ENCODE results near the gene CST1.
"Not testable (repeated sequence)": the region's sequence is repeated elsewhere in the genome, so short reads cannot be mapped to it uniquely, and the experiment has no call there.

DNA sequence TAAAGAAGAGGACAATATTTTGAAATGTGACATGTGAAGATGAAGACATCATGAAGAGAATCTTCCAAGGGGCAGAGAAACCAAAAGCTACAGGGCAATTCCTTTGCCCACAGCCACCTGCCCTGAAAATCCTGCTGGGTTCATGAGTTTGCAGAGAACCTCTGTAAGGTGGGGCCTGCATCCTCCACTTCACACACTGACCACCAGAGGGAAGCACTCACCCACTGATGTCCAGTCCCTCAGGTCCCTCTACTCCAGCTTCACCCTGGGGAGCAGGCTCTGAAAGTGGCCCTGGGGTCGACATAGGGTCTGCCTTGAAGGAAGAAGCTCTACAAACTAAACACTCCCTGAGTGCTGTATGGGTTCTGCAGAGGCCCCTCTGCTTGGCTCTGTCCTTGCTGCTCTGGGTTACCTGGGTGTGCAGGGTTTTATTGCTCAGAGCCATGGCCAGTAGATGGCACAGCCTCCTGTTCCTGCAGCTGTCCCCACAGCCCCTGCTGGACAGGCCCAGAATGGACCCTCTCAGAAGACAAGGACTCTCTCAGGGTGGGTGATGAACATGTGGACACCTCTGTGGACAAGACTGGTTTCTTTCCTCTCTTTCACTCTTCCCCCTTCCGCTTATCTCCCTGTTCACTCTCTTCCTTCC lies 27.0 kb downstream of the CST1 start:
- not testable (repeated sequence) for TF ChIP-seq POLR2A (IDR thresholded peaks at IDR 0.05)
- TF ChIP-seq, protein P1, sequence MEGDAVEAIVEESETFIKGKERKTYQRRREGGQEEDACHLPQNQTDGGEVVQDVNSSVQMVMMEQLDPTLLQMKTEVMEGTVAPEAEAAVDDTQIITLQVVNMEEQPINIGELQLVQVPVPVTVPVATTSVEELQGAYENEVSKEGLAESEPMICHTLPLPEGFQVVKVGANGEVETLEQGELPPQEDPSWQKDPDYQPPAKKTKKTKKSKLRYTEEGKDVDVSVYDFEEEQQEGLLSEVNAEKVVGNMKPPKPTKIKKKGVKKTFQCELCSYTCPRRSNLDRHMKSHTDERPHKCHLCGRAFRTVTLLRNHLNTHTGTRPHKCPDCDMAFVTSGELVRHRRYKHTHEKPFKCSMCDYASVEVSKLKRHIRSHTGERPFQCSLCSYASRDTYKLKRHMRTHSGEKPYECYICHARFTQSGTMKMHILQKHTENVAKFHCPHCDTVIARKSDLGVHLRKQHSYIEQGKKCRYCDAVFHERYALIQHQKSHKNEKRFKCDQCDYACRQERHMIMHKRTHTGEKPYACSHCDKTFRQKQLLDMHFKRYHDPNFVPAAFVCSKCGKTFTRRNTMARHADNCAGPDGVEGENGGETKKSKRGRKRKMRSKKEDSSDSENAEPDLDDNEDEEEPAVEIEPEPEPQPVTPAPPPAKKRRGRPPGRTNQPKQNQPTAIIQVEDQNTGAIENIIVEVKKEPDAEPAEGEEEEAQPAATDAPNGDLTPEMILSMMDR (IDR thresholded peaks at IDR 0.05): not testable (repeated sequence)

All from vagina (tissue), 2 donors.